ENCODE data around the gene SPG7.
"Not testable (repeated sequence)": the region's sequence is repeated elsewhere in the genome, so short reads cannot be mapped to it uniquely, and the experiment has no call there.

SPG7 gene

DNA sequence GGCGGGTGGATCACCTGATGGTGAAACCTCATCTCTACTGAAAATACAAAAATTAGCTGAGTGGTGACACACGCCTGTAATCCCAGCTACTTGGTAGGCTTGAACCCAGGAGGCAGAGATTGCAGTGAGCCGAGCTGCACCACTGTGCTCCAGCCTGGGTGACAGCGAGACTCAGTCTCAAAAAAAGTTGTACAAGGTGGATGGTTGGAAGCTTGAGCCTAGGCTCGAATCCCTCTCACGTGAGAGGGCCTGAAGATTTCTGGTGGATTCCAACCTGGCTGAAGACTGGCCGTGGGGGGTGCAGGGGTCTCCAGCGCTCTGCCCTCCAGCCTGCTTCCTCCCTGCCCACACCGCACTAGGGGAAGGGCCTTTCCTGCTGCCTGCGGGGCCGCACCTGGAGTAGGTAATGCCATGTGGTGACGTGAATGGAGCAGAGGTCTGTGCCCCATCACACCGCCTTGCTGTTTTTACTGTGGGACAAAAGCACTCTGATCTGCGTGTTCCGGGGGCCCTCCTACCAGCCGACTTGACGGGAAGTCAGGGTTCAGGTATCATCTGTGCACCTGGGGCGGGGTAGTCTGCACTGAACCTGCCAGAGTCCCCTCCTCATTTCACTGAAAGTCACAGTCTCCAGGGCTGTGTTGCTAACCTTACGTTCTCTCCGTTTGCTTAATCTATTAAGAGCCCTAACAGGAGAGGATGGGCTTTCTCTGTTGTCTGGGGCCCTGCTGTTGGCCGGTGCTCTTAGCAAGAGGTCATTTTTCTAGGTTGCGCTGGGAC, 56.5 kb downstream of the SPG7 start:
- no peak for DNase-seq (ENCODE audit: low spot score)

DNA sequence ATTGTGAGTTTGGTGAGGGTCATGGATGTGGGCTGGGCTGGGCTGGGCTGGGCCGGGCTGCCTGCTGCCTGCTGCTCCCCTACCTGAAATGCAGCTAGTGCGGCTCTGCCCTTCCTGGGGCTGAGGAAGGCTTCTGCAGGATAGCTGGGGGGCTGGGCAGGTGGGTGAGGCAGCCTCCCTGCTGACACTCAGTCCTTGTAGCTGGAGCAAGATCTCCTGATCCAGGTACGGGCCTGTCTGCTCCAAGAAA, 57.0 kb downstream of the SPG7 start:
- no peak for DNase-seq (ENCODE audit: low spot score)

DNA sequence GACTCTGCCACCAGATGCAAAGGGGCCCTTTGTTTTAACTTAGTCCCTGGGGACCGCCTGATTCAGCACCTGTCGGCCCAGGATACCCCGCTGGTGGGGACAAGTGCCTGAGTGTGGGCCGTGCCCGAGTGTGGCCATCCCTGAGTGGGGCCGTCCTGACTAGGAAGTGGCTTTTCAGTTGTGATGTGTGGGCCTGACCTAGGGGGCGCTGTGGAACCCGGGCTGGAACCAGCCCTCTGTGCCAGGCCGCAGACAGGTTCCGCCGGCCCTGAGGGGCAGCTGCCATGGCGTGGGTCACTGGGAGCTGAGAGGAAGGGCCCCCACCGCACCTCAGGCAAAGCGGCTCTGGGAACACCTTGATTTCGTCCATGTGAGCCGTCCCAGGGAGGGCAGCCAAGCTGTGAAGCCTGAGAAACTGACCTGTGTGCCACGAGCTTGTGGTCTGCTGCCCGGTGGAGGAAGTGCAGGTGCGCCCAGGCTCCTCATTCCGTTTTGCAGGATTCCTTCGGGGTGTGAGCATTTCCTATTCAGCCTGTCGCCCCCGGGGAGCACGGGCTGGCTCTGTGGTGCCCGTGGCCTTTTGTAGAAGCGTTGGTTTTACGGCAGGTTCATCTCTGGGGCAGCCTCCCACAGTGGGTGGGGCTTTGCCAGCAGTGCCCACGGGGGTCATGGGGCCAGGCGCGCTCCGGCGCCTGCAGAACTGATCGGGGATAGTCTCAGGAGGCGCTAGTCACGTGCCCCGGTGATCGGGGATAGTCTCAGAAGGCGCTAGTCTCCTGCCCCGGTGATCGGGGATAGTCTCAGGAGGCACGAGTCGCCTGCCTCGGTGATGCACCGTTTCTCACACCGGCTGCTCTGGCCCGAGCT, 57.5 kb downstream of the SPG7 start:
- DNase-seq (ENCODE audit: low spot score) = no peak

DNA sequence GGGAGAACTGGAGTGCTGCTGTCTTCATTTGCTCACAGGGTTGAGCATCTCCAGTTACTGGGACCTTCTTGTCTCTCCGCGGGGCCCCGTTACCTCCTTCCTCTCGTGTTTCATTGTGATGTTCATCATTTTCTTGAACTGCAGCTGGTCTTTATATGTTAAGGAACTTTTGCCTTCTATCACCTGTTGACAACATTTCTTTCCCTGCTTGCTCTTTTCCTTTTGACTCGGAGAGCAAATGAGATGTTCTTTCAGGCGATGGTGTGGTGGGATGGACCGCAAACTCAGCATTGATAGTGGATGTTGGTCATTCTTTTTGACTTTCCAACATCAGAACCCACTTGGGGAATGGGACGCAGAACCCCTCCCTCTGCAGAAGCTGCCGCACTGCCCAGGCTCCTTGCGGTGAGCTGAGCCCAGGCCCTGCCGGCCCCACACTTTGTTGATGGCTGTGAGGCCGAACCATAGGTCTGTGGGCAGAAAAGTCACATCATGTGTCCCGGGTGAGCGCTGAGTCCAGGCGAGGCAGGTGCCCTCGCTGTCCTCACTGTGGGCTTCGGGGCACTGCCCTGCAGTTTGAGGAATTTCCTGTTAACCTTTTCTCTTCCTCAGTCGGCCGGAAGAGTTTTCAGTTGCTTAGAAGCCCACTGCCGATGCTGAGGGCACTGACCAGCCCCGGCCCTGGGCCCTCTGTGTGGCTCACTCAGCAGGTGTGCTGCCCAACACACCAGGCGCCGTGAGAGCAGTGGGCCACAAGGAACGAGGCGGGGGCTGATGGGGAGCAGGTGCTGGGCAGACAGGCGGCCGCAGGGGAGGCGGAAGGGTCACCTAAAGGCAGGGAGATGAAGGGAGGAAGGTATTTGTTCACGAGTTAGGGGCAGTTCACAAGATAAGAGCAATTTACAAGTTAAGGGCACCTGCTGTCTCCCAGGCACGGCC, 59.7 kb downstream of the SPG7 start:
- DNase-seq (ENCODE audit: low spot score) = no peak

DNA sequence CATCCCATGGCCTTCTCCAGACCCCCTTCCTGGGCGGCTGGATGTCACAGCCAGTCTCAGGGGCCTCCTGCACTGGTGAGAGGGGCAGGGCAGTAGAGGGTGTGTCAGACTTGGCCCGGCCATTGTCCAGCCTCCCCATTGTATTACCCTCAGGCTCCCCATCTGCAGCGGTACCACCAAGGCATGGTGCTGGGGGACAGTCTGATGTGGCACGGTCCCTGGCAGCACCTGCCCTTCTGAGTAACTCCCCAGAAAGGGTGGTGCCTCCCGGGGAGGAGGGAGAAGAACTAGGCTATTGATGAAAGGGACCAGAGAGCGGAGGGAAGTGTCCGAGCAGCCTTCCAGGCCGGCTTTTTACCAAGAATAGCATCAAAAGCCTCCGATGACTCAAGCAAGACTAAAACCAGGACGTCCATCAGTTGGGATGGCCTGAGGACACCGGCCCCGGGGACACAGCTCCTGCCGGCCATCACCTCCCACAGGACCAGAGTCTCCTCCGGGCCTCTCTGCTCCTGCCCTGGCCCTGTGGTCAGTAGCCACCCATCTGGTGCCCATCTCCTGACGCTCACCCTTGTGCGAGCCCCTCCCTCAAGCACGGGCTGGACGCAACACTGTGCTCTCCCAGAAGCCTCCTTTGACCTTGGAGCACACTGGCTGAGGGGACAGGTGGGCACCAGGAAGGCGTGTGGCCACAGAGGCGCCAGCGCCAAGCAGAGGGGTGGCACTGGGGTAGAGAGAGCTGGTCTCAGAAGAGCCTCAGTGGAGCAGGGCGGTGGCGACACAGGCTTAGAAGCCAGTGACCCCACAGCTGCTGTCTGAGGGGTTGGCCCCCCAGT, 61.5 kb downstream of the SPG7 start:
- no peak for DNase-seq (ENCODE audit: low spot score)

DNA sequence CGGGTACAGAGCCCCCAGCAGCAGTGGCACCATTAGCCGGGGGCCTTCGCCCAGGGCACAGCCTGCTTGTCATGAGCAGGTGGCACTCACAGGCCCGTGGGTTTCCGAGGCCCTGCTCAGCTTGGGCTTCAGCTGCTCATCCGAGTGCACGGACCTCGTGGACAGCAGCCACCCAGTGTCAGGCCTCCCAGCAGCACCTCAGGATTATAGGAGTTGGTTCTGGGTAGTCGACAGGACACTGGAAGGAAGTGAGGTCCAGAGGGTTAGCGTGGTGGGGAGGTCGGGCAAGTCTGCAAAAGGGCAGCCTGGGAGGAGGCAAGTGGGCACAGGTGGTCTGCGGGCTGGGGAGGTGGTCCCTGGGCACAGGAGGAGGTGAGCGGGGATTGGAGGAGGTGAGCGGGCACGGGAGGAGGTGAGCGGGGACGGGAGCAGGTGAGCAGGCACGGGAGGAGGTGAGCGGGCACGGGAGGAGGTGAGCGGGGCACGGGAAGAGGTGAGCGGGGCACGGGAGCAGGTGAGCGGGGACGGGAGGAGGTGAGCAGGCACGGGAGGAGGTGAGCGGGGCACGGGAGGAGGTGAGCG, 62.2 kb downstream of the SPG7 start:
- no peak for DNase-seq (ENCODE audit: low spot score)

DNA sequence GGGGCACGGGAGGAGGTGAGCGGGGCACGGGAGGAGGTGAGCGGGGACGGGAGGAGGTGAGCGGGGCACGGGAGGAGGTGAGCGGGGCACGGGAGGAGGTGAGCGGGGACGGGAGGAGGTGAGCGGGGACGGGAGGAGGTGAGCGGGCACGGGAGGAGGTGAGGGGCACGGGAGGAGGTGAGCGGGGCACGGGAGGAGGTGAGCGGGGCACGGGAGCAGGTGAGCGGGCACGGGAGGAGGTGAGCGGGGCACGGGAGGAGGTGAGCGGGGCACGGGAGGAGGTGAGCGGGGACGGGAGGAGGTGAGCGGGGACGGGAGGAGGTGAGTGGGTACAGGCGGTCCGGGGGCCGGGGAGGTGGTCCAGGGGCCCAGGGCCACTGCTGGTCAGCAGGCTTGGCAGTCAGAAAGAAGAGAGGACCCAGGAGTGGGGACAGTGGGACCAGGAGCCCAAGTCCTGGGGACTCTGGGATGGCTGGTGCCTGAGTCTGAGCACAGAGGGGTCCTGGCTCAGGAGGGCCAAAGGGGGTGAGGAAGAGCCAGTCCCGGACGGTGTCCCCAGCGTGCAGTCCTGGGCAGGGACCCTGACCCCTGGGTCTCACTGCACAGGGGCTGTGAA, 62.9 kb downstream of the SPG7 start:
- not testable (repeated sequence) for DNase-seq (ENCODE audit: low spot score)

DNA sequence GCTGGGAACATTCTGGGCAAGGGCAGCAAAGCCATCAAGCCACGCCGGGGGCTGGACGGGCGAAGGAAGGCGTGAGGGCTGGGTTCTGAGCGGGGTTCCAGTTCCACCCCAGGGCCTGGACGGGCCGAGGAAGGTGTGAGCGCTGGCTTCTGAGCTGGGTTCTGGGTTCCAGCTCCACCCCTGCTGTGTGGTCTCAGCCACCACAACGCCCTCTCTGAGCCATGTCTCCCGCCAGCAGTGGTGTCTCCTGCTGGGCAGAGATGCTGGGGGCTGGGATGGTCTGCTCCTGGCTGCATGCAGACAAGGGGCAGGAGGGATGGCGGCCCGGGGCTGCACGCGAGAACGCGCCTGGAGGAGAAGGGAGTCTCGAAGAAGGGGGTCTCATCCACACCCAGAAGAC, 63.4 kb downstream of the SPG7 start:
- DNase-seq (ENCODE audit: low spot score) = no peak

DNA sequence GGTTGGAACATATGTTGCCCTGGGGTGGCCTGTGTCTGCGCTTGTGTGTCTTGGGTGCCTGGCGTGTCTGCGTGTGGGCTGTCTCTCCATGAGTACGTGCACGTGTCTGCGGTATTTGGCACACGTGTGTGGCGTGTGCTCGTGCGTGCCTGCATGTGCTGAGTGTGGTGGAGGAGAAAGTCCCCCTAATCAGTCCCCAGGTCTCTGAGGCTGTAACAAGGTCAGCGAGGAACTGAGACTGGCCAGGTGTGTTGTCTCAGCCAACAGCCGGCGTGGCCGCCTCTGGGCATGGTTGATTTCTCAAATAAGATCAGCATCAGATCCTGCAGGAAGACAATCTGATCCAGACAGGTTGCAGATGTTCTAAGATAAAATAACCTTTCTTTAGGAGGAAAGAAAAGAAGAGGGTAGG, 63.9 kb downstream of the SPG7 start:
- DNase-seq (ENCODE audit: low spot score) = no peak

DNA sequence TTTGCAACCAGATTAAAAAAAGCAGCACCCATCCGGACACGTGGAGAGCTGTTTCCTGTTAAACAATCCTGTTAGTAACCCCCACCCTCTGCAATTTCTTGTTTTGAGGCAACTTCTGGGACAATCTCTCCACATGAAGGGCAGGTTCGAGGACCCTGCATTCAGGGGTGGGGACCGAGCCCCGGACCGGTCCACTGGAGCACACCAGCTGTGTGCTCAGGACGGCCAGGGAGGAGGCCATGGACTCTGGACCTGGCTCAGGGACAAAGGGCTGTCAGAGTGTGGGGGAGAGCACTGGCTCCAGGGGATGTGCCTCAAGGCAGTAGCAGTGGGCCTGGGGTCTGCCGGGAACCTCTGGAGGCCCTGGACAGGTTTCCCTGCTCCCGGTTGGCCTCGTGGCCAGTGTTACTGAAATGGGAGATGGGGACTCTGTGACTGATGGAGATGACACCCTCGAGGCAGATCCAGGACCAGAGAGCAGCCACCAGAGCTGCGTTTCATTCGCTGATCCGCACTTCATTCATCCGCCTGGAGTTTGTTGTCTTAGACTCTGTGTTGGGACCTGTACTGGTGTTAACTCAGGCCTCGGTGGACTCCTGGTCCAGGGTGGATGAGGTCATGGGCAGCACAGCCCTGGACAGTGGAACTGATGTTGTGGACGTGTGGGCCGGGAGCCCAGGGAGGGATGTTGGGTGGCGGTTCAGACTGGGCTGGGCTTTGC, 64.4 kb downstream of the SPG7 start:
- DNase-seq (ENCODE audit: low spot score) = no peak

DNA sequence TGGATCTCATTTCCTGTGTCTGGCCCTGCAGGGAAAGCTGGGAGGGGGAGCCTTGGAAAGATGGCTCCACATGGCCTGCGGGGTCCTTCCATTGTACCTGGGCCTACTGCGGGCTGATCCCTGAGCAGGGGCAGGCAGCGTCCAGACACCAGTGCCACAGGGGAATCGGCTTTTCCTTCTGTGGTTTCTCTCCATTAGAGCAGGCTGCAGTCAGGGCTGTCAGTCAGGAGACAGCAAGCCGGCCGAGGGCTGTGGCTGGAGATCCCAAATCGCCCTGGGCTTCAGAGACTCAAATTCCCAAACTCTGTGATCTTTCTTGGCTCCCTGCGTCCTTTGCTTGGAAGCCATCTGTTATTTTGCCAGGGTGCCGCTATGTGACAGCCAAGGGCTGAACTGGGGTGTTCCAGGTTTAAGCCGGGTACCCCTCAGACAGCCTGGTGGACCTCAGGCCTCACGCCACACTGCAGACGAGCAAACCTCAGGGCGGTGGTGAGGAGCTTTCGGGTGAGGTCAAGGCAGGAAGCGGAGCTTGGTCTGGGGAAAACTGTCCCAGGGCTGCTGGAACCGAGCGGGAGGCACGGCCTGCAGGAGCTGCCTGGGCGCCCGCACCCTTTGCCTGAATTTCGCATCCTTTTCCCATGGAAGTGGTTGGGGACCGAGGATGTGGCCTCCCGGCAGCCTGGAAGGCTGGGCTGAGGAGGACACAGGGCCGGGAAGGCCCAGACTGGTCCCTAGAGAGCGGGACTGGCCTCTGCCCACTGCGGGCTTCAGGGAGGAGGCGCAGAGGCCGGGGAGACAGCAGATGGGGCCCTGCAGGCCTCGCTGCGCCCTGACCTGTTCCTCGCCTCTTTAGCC, 65.8 kb downstream of the SPG7 start:
- DNase-seq (ENCODE audit: low spot score) = no peak

DNA sequence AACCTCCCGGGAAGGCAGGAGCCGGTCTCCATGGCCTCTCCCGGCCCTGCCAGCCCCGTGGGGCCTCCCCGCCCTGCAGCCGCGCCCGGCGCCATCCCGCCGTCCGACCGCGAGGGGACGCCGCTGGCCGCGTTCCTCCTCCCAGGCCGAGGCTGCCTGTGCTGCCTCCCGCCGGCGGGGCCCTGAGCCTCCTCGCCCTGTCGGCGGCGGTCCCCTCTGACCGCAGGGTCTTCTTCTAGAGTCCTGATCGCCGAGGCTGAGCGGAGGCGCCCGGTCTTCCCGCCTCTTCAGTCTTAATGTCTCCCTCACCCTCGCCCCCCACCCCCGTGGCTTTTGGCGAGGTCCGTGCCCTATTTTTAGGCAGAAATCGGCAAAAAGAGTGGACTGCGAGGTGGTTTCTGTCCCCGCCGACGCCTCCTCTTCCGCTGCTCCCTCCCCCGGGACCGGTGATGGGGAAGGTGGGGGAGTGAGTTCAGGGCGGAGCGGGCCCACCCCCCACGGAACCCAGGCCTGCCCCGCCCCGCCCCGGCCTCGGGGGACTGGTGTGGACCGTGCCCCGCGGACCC, 66.6 kb downstream of the SPG7 start:
- no peak for DNase-seq (ENCODE audit: low spot score)

DNA sequence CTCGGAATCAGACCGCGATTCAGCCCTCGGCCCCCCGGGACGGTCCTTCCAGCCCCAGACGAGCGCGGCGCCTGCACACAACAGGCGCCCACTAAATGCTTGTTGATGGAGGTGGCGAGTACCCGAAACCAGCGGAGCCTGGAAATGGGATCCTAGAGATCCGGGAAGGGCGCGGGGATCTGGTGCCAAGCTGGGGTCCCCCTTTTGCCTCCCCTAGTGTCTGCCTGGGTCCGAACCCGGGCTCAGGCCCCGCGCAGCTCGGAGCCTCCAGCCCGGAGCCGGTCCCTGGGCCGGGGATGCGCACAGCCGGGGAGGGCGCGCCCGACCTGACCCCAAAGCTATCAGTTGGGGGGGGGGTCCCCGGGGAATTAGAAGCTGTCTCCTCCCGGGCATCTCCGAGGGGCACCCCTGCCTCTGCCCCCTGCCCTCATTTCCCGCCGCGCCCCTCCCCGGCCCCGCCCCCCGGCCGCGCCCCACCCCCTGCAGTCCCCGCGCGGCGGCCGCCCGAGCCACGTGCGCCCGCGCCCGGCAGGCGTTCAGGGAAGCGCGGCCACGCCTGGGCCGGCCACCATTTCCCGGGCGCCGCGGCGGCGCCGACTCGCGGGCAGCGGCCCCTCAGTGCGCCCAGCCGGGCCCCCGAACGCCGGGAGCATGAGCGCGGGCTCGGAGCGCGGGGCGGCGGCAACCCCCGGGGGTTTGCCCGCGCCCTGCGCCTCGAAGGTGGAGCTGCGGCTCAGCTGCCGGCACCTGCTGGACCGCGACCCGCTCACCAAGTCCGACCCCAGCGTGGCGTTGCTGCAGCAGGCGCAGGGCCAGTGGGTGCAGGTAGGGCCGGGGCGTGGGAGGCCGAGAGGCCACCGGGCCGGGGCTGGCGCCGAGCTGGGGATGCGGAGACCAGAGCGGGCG, 67.3 kb downstream of the SPG7 start, which contains the start of gene CPNE7:
Gene CPNE7 (plus strand): TSS at position 512 of the 906 bp plus-strand sequence. CDS start 140 bp downstream, at position 652.
- DNase-seq (ENCODE audit: low spot score) = no peak

DNA sequence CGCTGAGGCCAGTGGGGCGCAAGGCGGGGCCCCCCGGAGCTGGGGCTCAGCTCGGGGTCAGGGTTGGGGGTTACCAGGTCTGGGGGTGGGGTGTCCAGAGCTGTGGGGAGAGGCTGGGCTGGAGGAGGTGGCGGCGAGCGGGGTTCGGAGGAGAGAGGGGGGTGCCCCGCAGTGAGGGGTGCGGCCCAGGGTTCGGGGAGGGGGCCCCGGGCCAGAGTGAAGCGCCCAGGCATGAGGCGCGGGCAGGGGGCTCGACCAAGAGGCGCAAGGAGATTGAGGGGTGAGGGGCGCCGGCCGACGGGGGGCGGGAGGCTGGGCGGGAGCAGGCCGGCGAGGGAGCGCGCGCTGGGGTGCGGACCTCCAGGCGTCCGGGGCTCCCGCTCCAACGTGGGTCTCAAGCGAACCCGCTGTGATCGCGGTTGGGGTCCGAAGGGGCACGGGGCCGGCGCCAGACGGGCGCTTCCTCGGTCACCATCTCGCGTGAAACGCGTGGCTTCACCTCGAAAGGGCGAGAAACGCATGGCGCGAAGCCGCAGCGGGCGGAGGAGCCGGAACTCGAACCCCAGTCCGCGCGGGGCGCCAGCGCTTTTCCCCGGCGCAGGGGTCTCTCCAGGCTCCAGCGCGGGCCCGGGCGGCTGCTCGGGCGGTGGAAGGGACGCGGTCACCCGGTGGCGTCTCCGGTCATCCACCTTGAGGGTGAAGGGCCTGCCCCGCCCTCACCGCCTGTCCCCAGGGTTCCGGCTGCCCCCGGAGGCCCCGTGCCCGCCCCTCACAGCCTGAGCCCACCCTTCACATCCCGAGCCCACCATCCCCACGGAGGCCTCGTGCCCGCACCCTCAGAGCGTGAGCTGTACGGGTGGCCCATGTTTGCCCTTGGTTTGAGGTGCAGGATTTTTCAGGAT, 68.2 kb downstream of the SPG7 start:
- no peak for DNase-seq (ENCODE audit: low spot score)

DNA sequence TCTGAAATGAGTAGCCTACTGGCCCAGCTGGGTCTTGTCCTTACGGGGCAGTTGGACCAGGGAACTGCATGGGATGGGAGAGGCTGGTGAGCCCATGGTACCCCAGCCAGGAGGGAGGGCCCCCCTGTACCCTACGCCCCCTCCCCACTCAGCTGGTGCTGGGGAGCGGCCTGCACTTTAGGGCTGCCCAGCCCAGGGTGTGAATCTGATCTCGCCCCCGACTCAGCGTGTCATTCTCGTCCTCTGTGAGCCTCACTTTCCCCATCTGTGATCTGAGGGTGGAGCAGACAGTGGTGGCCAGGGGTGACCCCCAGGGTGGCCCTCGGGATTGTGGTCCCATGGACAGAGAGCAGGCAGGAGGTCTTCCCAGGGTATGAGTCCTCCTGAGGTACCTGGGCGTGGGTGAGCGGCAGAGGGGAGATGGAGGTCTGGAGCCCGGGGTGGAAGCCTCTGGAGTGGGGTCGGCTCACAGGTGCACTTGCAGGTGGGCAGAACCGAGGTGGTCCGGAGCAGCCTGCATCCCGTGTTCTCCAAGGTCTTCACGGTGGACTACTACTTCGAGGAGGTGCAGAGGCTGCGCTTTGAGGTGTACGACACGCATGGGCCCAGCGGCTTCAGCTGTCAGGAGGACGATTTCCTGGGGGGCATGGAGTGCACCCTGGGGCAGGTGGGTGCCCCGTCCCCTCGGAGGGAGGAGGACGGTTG, 69.0 kb downstream of the SPG7 start:
- no peak for DNase-seq (ENCODE audit: low spot score)

DNA sequence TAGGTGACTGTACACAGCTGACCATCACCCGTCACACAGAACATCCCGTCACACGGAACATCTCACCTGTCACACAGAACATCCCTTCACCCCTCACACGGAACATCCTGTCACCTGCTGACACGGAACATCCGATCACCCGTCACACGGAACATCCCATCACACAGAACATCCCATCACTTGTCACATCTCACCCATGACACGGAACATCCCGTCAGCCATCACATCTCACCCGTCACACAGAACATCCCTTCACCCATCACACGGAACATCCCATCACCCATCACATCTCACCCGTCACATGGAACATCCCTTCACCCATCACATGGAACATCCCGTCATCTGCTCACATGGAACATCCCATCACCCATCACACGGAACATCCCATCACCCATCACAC, 71.1 kb downstream of the SPG7 start:
- DNase-seq (ENCODE audit: low spot score) = no peak
